Stimulated activated CD4-positive, alpha-beta T cell treated with anti-CD3 and anti-CD28 coated beads, Interleukin-12 subunit alpha, Interleukin-12 subunit beta, amount 100 ng/mL, for 4 hours (primary cell): ENCODE data around the gene ZNF136.

Experiments
- DNase-seq: peaks from one replicate; pipeline ENCODE4 v3.0.0-alpha.2; 2020

The ZNF136 gene

DNA sequence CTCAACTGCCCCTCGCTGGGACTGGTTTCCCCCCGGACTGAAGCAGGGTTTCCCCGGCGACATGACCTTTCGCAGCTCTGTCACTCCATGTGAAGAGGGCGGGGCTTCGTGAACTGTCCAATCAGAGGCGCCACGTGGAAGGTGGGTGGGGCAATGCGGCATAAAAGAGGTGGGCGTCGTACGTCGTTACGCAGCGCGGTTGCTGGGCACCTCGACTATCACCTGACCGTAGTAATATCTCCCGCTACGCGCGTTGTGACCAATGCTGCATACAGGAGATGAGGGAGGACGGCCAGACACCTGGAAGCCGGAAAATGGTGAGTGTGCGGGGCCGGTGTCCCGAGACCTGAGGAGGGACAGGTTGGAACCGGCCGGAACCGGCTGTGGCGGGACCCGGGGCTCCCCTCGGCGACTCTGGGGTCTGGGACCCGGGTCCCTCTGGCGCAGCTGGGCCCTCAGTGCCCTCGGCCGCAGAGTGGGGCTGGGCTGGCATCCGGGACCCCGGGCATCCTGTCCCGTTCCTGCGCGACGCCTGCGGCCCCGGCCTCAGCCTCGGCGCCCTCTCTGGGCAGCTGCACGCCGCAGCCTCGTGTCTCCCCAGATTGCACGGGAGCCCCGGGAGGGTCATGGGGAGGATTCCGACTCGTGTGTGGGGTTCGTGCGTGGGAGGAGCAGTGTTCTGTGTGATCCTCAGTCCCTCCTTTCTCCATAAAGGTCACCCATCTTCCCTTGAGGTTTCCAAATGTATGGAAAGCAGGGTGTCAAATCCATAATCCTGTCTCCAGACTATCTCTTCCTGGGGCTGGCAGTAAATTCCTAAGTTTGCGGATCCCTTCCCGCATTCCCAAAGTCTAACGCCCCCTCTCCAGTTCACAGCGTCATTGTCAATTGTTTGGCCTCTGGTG is 32.2 kb downstream of the ZNF136 start:
- DNase-seq, result peak; percentile 71

DNA sequence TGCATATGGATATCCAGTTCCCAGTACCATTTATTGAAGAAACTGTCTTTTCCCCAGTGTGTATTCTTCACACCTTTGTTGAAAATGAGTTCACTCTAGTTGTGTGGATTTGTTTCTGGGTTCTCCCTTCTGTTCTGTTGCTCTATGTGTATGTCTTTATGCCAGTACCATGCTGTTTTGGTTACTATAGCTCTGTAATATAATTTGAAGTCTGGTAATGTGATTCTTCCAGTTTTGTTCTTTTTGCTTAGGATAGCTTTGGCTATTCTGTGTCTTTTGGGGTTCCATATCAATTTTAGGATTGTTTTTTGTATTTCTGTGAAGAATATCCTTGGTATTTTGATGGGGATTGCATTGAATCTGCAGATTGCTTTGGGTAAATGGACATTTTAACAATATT is 35.2 kb downstream of the ZNF136 start:
- DNase-seq, result no peak

DNA sequence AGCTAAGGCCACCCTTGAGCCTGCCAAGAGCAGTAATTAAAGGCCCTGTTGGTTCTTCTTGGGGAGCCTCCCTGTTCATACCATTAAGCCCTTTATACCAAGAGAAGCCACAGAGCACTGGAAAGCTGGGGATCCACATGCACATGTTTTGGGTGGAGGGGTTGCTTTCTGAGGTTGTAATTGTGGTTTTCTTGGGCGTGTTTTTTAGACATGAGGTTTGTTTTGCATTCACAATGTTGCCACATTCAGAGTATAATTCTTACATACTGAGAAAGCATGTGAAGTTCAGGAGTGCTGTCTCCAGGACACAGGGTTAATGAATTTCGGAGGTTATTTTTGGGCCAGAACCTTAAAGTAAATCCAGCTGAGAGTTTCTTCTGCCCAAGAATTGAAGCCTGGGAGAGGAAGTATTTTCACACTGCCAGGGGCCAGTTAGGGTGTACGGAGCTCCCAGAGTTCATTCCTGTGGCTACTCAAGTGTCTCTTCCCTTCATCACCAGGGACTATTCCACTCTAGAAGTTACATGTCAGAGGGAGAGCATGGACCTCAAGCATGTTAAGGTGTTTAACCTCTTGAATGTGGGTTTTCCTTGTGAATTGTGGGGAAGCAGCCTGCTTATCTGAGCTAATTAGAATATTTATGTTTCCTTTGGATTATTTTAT is 37.0 kb downstream of the ZNF136 start:
- DNase-seq, result no peak

DNA sequence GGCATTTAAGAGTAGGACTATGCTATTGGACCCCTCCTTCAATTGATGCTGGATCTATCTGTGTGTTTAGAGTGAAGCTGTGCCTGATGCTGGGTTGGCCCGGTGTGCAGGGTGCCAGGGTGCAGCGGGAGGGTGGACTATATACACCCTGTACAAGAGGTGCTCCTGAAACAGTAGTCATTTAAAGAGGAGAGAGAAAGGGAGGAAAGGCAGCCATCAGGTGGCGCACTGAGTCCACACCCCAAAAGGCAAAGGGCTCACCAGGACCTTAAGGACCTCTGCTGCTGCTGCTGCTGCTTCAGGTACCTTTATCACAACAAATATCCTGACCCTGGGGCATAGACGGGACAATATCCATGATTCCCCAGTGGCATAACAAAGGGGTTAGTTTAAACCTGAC is 39.4 kb downstream of the ZNF136 start:
- peak; percentile 55 for DNase-seq

DNA sequence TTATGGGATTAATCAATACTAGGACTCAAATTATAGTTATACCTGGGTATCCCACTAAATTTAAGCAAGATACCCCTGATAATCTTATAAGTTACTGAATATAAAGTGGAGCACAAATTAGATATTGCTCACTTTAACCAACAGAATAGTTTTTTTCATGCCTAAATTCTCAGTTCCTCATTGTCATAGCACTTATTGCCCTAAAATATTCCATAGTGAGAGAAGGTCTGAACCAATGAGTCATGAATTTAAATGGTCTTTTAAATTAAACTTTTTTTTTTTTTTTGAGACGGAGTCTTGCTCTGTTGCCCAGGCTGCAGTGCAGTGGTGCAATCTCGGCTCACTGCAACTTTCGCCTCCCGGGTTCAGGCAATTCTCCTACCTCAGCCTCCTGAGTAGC is 42.4 kb downstream of the ZNF136 start:
- DNase-seq, result no peak

DNA sequence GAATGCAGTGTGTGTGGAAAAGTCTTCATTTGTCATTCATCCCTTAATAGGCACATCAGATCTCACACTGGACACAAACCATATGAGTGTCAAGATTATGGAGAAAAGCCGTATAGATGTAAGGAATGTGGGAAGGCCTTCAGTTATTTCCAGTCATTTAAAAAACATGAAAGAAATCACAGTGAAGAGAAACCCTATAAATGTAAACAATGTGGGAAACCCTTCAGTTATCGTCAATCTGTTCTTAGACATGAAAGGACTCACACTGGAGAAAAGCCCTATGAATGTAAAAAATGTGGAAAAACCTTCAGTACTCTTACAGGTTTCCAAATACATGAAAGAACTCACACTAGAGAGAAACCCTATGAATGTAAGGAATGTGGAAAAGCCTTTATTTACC is 45.3 kb downstream of the ZNF136 start:
- DNase-seq, result no peak

DNA sequence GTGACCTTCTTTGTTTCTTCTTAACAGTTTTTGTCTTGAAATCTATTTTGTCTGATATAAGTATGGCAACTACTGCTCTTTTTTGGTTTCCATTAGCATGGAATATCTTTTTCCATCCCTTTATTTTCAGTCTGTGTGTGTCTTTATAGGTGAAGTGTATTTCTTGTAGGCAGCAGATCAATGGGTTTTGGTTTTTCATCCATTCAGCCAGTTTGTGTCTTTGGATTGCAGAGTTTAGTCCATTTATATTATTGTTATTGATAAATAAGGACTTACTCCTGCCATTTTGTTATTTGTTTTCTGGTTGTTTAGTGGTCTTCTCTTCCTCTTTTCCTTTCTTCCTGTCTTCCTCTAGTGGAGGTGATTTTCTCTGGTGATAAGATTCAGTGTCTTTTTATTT is 54.4 kb downstream of the ZNF136 start:
- DNase-seq, result no peak

DNA sequence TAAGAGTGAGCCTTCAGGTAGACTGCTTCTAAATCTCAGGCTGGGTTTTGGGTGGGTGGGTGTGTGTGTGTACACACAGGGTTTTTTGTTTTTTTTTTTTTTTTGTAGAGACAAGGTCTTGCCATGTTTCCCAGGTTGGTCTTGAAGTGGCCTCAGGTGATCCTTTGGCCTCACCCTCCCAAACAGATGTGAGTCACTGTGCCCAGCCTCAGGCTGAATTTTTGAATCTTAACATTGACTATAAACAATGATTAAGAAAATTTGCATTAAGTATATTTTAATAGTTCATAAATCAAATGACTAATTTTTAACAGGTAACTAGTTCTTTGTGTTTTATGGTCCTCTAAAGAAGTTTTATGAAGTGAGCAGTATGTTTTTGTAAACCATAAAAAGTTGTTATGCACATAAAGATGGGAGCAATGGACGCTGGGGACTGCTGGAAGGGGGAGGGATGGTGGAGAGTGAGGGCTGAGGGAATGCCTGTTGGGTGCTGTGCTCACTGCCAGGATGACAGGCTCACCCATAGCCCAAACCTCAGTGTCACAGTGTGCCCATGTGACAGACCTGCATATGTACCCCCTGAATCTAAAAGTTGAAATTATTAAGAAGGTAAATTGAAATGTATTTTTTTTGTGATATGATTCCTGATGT is 60.2 kb downstream of the ZNF136 start:
- DNase-seq, result no peak

DNA sequence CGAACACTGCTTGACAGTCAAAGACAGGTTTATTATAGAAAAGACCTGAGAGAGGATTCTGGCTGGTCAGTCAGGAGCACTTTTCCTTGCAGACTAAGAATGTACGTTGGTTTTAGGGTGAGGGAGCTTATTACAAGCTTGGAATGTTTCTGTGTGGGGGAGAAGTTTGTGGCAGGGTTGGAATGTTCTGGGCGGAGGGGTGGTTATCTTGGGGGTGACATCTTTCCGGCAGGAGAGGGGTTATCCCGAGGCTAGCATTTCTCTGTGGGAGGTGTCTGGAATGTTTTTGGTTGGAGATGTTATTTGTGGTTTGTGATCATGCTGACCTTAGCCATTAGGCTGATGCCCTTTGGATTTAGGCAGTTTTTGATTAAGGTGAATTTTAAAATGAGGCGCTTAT is 61.8 kb downstream of the ZNF136 start:
- no peak for DNase-seq

DNA sequence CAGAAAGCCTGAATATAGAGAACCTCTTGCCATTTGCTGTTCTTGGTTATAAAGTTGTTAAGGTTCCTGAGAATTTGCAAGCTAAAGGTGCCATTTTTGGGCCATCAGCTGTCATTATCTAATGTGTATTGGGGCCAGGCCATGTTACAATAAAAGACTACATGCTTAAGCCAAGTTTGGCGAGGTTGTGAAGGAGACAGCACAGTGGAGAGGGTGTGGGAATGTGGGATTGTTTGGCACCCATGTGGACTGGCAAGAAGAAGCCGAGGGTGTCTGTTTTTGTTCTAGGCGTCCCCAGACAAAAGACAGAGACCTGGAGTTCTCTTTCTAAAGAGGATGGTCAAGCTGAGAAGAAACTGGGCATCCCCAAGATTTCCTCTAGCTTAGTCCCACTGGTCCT is 67.1 kb downstream of the ZNF136 start:
- DNase-seq, result no peak

DNA sequence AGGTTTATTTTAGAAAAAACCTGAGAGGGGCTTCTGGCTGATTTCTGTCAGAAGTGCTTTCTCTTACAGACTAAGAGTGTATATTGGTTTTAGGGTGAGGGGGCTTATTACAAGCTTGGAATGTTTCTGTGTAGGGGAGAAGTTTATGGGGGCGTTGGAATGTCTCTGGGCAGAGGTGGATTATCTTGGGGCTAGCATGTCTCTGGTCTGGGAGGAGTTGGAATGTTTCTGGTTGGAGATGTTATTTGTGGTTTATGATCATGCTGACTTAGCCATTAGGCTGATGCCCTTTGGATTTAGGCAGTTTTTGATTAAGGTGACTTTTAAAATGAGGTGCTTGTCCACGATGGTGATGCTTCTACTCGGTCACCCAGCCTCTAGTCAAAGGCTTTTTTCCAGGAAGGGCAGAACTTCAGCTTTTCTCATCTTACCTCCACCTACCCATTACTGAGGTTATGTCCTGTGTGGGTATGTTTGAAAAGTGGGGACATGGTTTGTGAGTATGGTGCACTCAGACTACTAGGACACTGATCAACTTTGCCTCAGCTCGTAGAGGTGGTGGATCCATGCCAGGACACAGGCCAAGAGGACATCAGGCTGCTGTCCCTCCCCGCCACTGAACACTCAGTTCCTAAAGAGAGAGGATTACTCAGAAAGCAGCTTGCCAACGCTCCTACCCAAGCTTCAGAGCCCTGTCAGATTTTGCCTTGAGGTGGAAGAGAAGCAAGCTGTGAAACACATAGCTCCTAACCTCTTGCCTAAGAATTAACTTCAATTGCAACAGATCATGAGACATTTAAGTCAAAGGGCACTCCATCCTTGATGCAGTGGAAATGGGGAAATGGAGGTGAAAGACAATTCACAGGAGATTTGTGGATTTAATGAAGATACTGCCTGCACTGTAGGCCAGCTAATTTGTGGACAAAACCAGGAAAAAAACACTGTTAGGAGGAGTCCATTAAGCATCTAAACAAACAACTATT is 68.1 kb downstream of the ZNF136 start:
- DNase-seq, result no peak

DNA sequence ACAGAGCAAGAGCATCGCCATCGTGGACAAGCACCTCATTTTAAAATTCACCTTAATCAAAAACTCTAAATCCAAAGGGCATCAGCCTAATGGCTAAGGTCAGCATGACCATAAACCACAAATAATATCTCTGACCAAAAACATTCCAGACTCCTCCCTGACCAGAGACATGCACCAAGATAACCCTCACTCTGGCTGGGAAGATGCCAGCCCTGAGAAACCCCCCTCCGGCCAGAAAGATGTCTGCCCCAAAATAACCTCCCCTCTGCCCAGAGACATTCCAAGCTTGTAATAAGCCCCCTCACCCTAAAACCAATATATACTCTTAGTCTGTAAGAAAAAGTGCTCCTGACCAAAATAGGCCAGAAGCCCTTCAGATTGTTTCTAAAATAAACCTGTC is 70.1 kb downstream of the ZNF136 start:
- no peak for DNase-seq

DNA sequence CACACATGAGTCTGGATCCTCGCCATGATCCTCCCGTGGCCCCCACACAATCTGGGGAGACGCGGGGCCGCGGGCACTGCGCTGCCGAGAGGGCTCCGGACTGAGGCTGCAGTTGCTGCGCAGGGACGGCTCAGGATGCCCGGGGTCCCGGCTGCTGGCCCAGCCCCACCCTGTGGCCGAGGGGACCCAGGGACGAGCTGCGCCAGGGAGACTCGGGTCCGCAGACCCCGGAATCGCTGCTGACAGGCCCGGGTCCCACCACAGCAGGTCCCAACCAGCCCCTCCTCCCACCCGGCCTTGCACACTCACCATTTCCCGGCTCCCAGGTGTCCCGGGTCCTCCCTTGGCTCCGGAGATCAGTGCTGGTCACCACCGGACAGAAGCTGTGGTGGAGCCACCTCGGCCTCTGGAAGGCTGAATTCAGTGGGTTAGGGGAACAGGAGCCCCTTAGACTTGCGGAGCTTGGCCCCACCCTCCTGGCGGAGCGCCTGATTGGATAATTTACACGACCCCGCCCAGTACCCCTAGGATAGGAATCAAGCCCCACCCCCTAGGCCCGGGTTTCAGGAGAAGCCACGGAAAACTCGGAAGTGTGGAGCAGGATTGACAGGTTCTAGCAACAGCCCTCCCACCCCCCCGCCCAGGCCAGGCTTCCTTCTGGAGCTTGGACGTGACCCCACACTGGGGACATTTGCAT is 74.4 kb downstream of the ZNF136 start:
- no peak for DNase-seq
